NK-92 (cell line): ENCODE data around the gene INSYN2B.
"Not testable (repeated sequence)": the region's sequence is repeated elsewhere in the genome, so short reads cannot be mapped to it uniquely, and the experiment has no call there.

ENCODE experiments used
- DNase-seq: peaks from one replicate; lab custom pipeline; 2025; ENCODE audit not compliant: unreplicated experiment; lab: John Stamatoyannopoulos, UW

The INSYN2B gene

DNA sequence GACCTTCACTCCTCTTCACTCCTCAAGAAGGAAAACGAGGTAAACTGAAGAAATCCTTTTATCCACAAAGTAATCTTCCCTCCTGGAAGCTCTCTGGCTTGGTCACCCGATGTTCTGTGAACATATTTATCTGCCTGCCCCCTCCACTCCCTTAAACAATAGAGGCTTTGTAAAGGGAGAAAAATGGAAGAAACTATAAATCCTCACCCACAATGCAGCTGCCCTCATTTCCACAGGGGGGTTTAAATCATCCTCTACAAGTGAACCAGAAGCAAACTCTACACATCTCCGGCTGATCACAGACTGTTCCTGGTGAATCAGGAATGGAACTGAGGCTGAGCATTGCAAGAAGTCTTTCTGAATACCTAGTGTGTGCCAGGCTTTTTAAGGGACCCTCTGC lies 7.2 kb downstream of the INSYN2B start:
- DNase-seq, result no peak

DNA sequence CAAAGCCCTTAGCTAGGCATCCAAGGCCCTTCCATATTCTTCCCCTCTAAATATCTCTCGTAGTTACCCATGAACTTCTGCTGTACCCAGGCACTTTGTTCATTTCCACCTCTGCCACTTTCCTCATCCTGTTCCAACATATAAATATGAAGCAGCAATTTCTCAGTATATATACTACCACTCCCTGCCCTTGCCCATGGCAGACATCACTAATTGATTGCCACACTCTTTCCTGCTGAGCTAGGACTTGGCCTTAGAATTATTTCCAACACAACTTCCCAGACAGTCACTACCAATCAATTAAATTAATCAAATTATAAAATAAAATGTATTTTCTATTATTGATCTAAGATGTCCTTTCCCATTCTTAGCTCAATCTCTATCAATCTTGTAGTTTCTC lies 8.5 kb downstream of the INSYN2B start:
- no peak for DNase-seq

DNA sequence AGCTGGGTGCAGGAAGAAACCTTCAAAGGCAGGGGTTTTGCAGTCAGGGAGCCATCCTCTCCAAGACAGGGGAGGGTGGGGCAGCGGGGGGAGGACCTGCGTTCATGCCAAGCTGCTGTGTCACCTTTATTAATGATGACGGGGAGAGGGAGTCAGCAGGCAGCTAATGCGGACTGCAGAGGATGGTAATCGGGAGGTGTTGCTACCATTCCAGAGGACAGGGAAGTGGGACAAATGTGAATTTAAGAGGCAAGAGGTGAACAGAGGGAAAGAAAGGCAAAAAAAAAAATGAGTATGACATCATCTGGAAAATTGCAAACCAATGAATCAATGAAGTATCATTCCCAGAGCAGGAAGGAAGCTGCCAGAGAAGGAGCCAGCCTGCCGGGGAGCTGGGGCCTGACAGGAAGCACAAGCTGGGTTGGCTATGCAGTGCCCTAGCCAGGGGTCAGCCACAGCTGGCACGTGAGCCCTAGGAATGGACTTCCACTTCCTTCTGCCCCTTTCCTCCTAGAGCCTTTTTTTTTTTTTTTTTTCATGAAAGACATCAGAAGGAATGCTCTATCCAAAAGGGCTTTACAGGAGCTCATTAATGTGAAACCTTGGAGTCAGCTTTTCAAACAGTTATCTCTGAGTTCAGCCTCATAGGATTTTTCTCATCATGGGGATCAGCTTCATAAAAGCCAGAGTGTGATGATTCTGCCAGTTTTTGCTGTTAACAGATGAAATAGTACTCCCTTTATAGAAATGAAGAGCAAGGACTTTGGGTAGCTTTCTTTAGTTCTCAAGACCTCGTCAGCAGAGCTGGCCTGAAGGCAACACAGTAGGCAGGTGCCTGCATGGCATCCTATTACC lies 9.2 kb downstream of the INSYN2B start:
- DNase-seq, result no peak

DNA sequence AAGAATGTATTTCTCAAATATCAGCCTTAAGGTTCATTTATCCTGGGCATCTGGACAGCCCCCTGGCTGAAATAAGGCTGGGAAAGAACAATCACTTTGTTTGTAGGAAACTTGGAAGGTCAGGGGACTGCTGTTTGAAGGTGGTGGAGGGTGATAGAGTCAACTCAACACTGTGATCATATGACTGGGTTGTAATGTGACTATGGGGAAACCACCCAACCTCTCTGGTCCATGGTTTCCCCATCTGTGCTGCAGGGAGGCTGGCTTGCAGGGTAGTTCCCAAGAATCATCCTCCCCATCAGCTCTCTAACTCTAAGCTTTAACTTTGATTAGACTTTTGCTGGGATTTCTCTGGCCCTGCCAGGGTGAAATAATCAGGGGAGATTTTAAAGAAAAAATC lies 10.0 kb downstream of the INSYN2B start:
- no peak for DNase-seq

DNA sequence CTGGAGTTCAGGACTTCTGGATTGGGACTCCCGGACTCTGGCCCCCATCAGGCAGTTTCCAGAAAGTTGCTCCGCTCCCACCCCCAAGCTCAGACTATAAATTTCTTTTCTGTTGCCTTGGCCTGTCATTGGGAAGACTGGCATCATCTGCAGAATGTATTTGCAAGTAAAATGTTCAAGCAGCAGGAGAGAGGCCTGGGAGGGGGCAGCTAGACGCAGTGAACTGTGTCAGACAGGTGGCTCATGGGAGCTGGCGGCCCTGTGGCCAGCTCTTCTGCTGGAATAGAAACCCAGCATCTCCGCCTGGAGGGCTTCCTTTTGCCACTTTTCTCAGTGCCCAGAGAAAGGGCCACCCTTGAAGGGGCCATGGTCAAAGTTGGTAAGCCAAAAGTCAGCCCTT lies 16.0 kb downstream of the INSYN2B start:
- DNase-seq, result no peak

DNA sequence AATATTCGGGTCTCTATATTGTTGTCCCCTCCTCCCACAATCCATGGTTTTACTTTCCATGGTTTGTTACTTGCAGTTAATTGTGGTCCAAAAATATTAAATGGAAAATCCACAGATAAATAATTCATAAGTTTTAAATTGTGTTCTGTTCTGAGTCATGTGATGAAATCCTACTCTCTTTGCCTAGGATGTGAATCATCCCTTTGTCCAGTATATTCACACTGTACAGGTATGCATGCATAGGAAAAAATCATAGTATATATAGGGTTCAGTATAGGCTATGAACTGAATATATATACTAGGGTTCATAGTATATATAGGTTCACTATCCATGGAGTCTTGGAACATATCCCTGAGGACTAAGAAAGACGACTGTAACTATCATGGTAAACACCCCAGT lies 19.6 kb downstream of the INSYN2B start:
- DNase-seq, result no peak

DNA sequence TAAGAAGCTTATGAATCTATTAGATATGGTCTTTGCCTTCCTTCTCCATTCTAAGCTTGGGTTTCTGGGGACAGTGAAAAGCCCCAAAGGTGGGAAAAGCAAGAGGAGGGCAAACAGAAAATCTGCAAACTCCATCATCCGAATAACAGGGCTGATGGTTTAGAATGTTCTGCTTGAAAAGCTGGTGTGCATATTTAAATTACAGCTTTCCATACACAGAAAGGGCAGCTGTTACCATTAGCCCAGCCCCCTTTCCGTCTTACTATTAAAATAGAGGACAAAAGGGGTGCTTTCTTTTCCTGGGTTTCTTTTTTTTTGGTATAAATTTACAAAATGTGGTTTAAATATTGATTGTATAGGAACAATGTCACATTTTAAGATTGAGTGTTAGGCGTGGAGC lies 22.0 kb downstream of the INSYN2B start:
- DNase-seq, result no peak

DNA sequence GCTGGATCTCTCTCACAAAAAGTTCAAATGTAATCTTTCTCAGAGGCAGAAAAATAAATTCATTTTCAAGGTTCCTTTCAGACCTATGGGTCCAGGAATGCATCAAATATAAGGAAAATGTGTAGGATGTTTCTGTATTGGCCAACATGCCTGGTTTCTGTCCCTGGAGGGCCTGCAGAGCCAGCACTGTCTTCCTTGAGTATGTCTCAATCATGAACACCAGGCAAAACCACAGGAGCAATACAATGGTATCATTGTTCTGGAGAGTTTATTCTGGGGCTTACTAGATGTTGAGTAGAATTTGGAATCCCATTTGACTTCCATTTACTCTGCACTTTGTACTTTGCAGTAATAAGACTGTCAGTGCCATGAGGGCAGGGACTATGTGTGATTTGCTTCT lies 23.5 kb downstream of the INSYN2B start:
- DNase-seq, result no peak

DNA sequence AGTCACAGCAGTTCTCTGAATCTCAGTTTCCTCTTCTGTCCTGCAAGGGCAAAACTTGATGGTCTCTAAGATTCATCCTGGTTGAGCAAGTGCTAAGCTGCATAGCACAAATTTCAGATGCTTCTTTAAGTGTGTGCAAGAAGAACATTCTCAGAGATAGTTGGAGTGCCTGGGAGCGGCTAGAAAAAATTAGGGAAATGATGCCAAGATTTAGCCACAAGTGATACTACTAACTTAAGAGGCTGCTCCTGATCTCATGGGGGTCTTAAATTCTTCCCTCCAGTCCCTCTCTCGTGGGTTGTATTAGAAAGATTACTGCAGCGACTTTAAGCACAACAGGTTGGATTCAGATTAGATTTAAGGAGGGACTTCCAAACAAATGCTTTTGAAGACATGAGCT lies 24.2 kb downstream of the INSYN2B start:
- DNase-seq, result no peak

DNA sequence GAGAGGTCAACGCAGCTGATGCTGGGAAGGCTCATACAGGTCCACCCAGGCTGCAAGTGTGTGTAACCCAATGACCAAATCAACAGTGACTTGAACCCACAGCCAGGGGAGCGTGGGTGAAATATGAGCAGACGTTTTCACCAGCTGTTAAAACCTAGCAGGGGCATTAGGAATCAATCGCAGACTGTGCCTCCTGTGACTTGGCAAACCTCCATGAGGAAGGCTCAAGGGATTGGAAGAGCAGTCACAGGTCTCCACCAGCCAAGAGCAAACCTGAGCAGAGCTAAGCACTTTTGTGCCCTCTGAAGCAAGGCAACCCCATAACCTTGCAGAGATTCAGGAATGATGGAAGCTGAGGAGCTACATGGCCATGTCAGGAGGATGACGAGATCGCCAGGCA lies 25.5 kb downstream of the INSYN2B start:
- DNase-seq, result no peak

DNA sequence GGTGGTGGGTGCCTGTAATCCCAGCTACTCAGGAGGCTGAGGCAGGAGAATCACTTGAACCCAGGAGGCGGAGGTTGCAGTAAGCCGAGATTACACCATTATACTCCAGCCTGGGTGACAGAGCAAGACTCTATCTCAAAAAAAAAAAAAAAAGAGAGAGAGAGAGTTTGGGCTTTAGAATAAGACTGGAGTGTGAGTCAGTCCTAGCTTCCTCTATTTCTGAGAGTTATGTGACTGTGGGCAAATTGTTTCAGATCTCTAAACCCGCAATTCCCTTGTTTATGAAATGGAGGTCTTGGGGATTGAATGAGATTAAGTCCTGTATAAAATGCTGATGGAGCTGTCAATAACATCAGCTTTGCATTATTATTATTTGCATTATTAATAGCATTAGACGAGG lies 27.1 kb downstream of the INSYN2B start:
- DNase-seq, result not testable (repeated sequence)

DNA sequence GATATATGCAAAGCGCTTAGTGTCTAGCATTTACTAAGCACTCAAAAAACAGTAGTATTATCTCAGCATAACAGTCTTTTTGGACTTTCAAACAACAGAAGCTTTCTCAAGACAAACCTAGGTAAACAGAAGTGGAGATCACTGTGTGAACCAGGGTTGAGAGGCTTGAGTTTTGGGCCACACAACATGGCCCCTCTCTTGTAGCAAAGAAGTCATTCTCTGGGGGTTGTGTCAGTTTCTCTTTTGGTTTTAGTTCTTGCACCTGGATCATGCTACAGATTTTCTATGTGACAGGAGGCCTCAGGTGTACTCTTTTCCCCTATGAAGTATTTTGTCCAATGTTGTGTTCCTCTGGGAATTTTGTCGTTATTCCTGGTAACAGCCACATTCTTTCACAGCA lies 30.0 kb downstream of the INSYN2B start:
- no peak for DNase-seq

DNA sequence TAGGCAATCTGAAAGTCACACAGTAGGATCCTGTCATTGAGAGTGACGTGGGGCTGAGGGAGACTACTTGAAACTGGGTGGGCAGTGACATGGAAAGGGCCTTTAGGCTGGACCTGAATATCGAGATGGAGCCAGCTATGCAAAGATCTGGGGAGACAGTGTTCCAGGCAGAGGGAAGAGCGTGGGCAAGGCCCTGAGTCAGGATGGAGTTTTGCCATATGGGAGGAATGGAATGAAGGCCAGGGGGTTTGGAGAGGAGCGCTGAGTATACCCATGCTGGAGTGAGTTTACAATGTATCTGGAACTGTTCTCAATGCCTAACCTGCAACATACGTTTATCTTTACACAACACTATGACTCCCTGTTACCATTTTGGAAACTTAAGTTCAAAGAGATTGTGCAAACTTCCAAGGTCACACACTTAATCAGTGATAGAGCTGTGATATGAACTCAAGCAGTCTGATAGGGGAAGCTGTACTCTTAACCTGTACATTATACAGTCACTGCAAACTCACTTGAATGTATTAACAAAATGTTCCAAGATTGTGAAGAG lies 33.5 kb downstream of the INSYN2B start:
- DNase-seq, result no peak

DNA sequence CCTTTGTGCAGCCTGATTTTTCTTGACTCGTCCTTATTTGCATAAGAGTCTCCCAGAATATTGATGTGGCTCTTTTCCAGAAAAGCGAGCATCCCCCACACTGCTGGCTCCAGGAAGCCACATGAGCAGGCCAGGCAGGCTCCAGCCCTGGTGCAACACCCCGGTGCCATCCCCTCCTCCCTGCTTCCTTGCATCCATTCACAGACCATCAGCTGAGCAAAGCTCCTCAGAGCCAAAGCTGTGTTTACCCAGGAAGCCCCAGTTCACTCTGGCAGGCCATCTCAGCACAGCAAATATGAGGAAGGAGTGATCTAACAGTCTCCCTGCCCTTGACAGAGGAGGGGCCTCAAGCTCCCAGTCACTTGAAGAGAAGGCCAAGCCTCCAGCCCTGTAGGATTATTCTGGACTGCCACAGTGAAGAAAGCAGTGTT lies 34.4 kb downstream of the INSYN2B start:
- DNase-seq, result no peak

DNA sequence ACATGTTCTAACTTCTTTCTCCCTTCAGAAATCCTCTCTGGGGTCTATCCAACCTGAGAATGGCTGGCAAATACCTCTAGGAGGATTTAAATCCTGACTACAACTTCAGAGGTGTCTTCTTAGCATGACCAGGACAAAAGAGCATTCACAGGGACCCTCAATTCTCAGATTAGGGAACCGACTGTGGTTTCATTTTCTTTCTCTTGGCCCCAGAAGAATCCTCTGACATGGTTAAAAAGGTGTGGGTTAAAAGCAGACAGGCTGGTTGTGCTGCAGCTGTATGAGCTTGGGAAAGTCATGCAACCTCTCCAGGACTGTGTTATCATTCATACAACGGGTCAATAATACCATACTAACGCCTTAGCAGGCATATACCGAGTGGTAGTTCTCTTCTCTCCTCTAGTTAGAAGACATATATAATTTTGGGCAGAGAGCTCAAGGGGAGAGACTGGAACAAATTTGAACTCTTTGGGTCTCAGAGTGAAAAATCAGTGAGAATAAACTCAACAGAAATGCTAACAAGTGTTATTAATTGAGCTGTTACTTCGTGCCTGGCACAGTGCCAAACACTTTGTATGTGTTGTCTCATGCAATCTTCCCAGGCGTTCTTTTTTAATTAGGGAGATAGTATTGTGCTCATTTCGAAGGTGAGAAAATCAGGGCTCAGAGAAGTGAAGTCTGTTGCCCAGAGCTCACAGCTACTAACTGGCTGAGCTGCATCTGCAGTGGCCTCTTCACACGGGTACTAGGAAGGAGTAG lies 35.2 kb downstream of the INSYN2B start:
- DNase-seq, result no peak

DNA sequence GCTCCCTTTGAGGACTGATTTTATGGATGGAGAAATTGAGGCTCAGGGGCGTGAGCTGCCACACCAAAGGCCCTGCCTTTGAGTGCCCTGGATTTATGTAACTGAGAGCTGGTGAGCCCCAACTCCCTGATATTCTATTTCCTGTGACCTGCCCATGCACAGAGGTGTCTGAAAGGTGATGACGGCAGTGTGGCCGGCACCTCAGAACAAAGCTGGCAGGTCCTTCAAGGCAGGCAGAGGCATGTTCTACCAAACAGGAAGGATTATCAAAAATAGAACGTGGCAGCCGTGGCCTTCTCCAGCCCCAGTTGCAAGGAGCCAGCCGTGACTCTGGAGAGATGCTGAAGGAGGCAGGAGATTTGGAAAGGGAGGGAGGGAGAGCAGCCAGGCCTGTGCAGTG lies 36.2 kb downstream of the INSYN2B start:
- DNase-seq, result no peak

DNA sequence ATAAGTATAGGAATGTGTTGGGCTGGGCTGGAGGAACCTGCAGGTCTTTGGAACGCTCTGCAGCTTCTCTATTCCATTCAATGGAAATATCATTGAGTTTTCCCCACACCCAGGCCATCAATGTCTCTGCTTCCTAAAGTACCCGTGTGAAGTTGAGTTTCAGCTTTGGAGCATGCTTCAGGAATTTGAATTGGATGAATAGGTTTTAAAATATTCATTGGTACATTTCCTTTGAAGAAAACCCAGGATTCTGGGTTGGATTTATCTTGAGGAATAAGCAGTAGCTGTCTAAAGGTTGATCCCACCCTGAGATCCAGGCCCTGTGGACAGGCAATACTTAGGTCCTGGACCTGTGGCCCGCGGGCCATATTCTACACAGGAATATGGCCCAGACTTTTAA lies 37.3 kb downstream of the INSYN2B start:
- DNase-seq, result no peak

DNA sequence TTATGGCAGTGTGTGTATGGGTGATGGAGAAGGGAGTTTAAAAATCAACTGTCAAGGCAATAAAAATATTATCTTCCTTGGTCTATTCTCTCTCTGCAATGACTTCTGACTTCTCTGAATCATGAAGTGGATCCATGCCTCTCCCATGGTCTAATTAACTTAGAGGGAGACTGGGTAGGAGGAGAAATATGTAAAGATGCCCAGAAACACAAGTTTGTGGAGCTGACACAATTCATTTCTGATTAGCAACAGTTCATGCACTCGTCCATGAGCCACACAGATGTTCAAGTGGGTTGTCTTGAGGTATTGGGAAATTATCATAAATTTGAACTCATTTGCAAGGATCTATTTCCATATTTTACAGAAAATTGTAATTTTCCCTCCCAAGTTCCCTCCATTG lies 38.1 kb downstream of the INSYN2B start:
- DNase-seq, result no peak

DNA sequence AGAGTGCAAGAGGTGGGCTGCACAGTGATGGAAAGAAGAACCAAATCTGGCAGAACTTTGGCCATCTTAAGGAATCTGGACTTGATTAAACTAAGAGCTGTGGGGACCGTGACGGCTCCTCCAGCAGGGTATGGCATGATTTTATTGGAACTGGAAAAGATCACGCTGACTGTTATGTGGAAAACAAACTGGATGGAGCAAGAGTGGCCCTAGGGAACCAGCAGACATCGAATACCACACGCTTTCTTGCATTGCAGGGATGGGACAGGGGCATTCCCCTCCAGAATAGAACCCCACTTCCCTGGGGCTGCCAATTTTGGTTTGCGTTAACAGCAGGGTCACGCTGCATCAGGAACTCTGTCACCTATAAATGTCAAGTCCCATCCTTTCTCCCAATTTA lies 38.8 kb downstream of the INSYN2B start:
- no peak for DNase-seq

DNA sequence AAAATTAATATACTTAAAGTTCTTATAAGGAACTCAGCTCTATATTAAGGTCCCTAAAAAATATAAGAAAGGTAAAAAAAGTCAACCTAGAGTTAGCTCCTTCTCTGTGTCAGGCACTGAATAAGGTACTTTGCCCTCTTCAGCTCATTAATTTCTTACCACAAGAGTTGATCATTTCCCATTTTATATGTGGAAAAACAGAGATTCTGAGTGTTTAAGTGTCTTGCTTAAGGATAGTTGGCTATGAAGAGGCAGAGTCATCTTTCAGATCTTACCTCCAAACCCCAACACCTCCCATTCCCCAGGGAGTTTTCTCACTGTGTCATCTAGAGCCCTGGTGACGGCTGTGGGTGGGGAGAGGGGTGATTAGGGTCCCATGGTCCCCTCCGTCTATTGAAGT lies 40.6 kb downstream of the INSYN2B start:
- DNase-seq, result no peak

DNA sequence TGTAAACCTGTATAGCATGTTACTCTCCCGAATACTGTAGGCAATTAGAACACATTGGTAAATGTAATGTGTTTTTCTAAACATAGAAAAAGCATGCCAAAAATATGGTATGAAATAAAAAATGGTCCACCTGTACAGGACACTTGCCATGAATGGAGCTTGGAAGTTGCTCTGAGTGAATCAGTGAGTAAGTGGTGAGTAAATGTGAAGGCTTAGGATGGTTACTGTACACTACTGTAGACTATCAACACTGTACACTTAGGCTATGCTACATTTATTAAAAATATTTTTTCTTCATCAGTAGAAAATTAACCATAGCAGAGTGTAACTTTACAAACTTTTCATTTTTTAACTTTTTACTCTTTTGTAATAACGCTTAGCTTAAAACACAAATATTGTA lies 41.9 kb downstream of the INSYN2B start:
- no peak for DNase-seq

DNA sequence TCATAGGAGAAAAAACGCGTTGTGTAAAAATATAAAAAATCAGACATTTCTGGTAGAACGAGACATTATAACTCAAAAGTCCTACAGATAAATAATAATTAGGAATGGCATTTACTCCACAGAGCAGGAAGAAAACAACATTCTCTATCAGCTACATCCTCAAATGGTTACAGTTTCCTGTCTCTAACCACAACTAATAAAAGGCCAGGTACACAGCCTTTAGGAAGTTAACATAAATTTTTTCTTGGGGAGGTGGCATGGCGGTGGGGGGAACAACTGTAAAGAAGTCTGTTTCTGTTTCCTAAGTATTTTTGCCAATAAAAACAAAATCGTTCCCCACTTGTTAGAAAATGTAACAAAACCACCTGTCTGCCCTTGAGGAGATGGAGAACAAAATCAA lies 44.5 kb downstream of the INSYN2B start:
- no peak for DNase-seq
